Stomach (tissue), 9 donors: ENCODE data around the gene PRRT3. TPM values are rescaled to one million over a fixed set of nuclear protein-coding genes. Genes with fewer than 3 reads are reported as not detected.
A peak's percentile ranks its signal among the peaks of the same experiment; 100 is the strongest.

ENCODE experiments used
- DNase-seq, 2 donors: peaks; one replicate each; pipeline versions ENCODE4 v3.0.0 to v3.0.0-alpha.2; 2013 to 2019
- H3K27ac ChIP-seq, 5 donors: fragments of 200-600 bp in 4 of 5; sonication (generic) in 4 of 5; one replicate each; pipeline ENCODE4 v1.5.1; 2013 to 2019; ENCODE audit warnings: mild to moderate bottlenecking in 1 of 5, moderate library complexity in 1 of 5
- H3K27me3 ChIP-seq, 3 donors: fragments of 200-600 bp; sonication (generic); one replicate each; pipeline ENCODE4 v1.5.1; 2017 to 2019; ENCODE audit warnings: mixed run types in 1 of 3
- H3K36me3 ChIP-seq, 4 donors: fragments of 200-600 bp; sonication (generic); 1 replicate in 3 of 4; 2 replicates in 1 of 4; pipeline ENCODE4 v1.5.1; 2016 to 2019
- H3K4me1 ChIP-seq, 4 donors: fragments of 200-600 bp; sonication (generic); one replicate each; pipeline ENCODE4 v1.5.1; 2016 to 2019
- H3K4me3 ChIP-seq, 4 donors: fragments of 200-600 bp; sonication (generic) in 3 of 4; one replicate each; pipeline ENCODE4 v1.5.1; 2016 to 2019; ENCODE audit warnings: mild to moderate bottlenecking in 1 of 4
- H3K9me3 ChIP-seq, 4 donors: fragments of 200-600 bp; sonication (generic); one replicate each; pipeline ENCODE4 v1.5.1; 2016 to 2019
- CTCF ChIP-seq, 7 experiments: fragments of 450-650 bp in 4 of 7; fragments of 200-600 bp in 3 of 7; sonication (generic) in 3 of 7; IDR thresholded peaks; one replicate each; pipeline ENCODE4 v1.5.1; 2016 to 2019; ENCODE audit warnings: antibody characterized with exemption in 7 of 7, control low read depth in 2 of 7, mild to moderate bottlenecking in 1 of 7
- EP300 ChIP-seq: sonication (generic); formaldehyde crosslinking; IDR thresholded peaks from one replicate; pipeline ENCODE4 v1.6.1; 2017; ENCODE audit warnings: antibody characterized with exemption
- POLR2A ChIP-seq, 4 donors: fragments of 450-650 bp; IDR thresholded peaks; one replicate each; pipeline ENCODE4 v1.6.1; 2016; ENCODE audit warnings: antibody characterized with exemption in 4 of 4, control low read depth in 2 of 4, mild to moderate bottlenecking in 1 of 4, moderate library complexity in 1 of 4
- POLR2AphosphoS5 ChIP-seq, 3 donors: sonication (generic); formaldehyde crosslinking; IDR thresholded peaks; one replicate each; pipeline ENCODE4 v1.6.1; 2016; ENCODE audit warnings: antibody characterized with exemption in 3 of 3
- WGBS, 5 donors: extraction: QIAGEN DNeasy Blood & Tissue Kit in 3 of 5; methylation state at CpG; one replicate each; pipeline versions ENCODE4 v1.1.5 to v1.1.7; 2013 to 2018; 5-methylcytosine and 5-hydroxymethylcytosine counted together
- intact Hi-C: fragments of 100-400 bp; cut with DNase I; formaldehyde crosslinking; loops from one replicate; pipeline ENCODE4 v1.15.1; 2023; ENCODE audit warnings: low total_unique reads
- polyA plus RNA-seq, 3 donors: library from polyadenylated mRNA; stranded (reverse); fragments of 200-250 nt; gene quantifications; one replicate each; pipeline ENCODE4 v1.2.3, GENCODE V29; 2013
- total RNA-seq, 5 donors: library from RNA; depleted of rRNA; stranded (reverse); fragments of >200 nt; gene quantifications; one replicate each; pipeline versions ENCODE4 v1.1.0 to v1.2.3, GENCODE V29; 2014 to 2016
- donor health status: healthy with polysubstance abuse.
- donor health status: Bipolar disorder and iron deficiency.
- donor health status: healthy.

Gene PRRT3
- total and polyA plus RNA-seq, 8 donors, result 0.44 to 31.6 (median 0.92) TPM

- intact Hi-C loops, result loop anchor here (10.0 kb wide), 1 partner anchor 74 kb away; the partner anchor contains the start of gene RPUSD3
- DNase-seq, result no peak
- WGBS, 5 donors, result 91 to 95% (median 94%) methylated on average over 7 to 8 of the region's 8 CpGs
Observed at GRCh38 chr3:9918261-9919038, 33.8 kb downstream of the PRRT3 start.

GRCh38 chr3:9917820-9918219 is 34.4 kb downstream of the PRRT3 start:
- H3K36me3 ChIP-seq, result peaks cover 0 to 20% (median 14%) of the 10 kb centered on the region in 4 donors
- TF ChIP-seq POLR2A (IDR thresholded peaks at IDR 0.05), result no peak
- no peak for TF ChIP-seq POLR2AphosphoS5 (IDR thresholded peaks at IDR 0.05)
- TF ChIP-seq EP300, result no peak
- TF ChIP-seq CTCF (IDR thresholded peaks at IDR 0.05), result no peak
- 38 to 79% (median 61%) methylated on average over 3 to 10 of the region's 10 CpGs for WGBS, 5 donors
- H3K9me3 ChIP-seq, result no peaks in the 10 kb centered on the region
- peaks cover 44 to 59% (median 55%) of the 10 kb centered on the region in 4 donors for H3K4me1 ChIP-seq
- intact Hi-C loops, result loop anchor here (10.0 kb wide), 1 partner anchor 73 kb away; the partner anchor contains the start of gene RPUSD3
- H3K4me3 ChIP-seq, result peak overlapping the region; percentile 58 to 68 (median 63)
- H3K27me3 ChIP-seq, result no peaks in the 10 kb centered on the region
- H3K27ac ChIP-seq, result peak overlapping the region in 4 of 5 donors; percentile 90 to 94 (median 91)
- DNase-seq, result no peak

More at GRCh38 chr3:9918261-9919038, 33.8 kb downstream of the PRRT3 start:
- TF ChIP-seq POLR2A (IDR thresholded peaks at IDR 0.05) (no peak), CTCF (IDR thresholded peaks at IDR 0.05) (no peak), EP300 (no peak), POLR2AphosphoS5 (IDR thresholded peaks at IDR 0.05) (no peak)
- H3K4me3 ChIP-seq, result peak overlapping the region in 3 of 4 donors; percentile 58 to 68 (median 64)
- H3K9me3 ChIP-seq, result no peaks in the 10 kb centered on the region
- no peaks in the 10 kb centered on the region for H3K27me3 ChIP-seq
- H3K36me3 ChIP-seq, result peaks cover 0 to 25% (median 18%) of the 10 kb centered on the region in 4 donors
- peaks cover 44 to 53% (median 49%) of the 10 kb centered on the region in 4 donors for H3K4me1 ChIP-seq
- H3K27ac ChIP-seq, result peak overlapping the region in 3 of 5 donors; percentile 90 to 92 (median 90)

- TF ChIP-seq CTCF (IDR thresholded peaks at IDR 0.05), result no peak
- TF ChIP-seq POLR2AphosphoS5 (IDR thresholded peaks at IDR 0.05), result peak; percentile 31 to 84 (median 76)
- peaks cover 44 to 68% (median 61%) of the 10 kb centered on the region in 4 donors for H3K4me1 ChIP-seq
- peak within 1 kb of the TSS; percentile 84 to 94 (median 90) for H3K27ac ChIP-seq
- no peaks in the 10 kb centered on the region for H3K27me3 ChIP-seq
- peak within 1 kb of the TSS; percentile 58 to 68 (median 63) for H3K4me3 ChIP-seq
- DNase-seq, result peak; percentile 88 to 96
- H3K9me3 ChIP-seq, result no peaks in the 10 kb centered on the region
- WGBS, 5 donors, result 7 to 14% (median 10%) methylated on average over 9 to 19 of the region's 19 CpGs
- H3K36me3 ChIP-seq, result peaks cover 0 to 17% (median 15%) of the 10 kb centered on the region in 4 donors
- intact Hi-C loops, result loop anchor here (10.0 kb wide), 1 partner anchor 72 kb away; the partner anchor contains the start of gene RPUSD3
Observed at GRCh38 chr3:9916734-9917680, 35.2 kb downstream of the PRRT3 start, which contains the start of gene IL17RC. IL17RC (plus strand) TSS chr3:9917098; CDS start chr3:9917316, 218 bp downstream.
